ENCODE measurements around the gene RNF227.

RNF227 gene

GRCh38 chr17:7940743-7941142 lies 24.7 kb upstream of the RNF227 start:
- H3K27ac Mint-ChIP-seq = no peak overlapping the region
- H3K27me3 Mint-ChIP-seq = no peaks in the 10 kb centered on the region
- no peaks in the 10 kb centered on the region for H3K9me3 Mint-ChIP-seq
- H3K4me3 Mint-ChIP-seq = no peak overlapping the region
- peaks cover 92% of the 10 kb centered on the region for H3K36me3 Mint-ChIP-seq (ENCODE audit: low read depth)
- H3K4me1 Mint-ChIP-seq (ENCODE audit: low read depth) = peaks cover 7% of the 10 kb centered on the region
- intact Hi-C loops (cut with micrococcal nuclease) = no loop called here

DNA sequence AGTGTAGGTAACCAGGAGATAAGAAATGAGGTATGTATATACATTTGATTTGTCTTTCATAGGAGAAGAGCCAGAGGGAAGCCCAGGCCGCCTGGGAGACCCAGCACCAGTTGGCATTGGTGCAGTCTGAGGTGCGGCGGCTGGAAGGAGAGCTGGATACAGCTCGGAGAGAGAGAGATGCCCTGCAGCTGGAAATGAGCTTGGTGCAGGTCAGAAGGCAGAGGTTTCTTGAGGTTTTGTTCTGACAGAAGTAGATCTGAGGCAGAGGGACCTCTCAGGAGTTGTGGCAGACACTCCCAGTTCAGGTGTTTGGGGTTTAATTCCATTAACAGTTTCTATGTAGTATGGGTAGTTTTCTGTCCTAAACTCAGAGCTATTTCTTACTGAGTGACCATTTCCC lies 23.9 kb upstream of the RNF227 start:
- H3K4me3 Mint-ChIP-seq = no peak overlapping the region
- no peak overlapping the region for H3K27ac Mint-ChIP-seq
- no peaks in the 10 kb centered on the region for H3K9me3 Mint-ChIP-seq
- intact Hi-C loops (cut with micrococcal nuclease) = no loop called here
- H3K27me3 Mint-ChIP-seq = no peaks in the 10 kb centered on the region
- H3K4me1 Mint-ChIP-seq (ENCODE audit: low read depth) = peaks cover 13% of the 10 kb centered on the region
- peaks cover 93% of the 10 kb centered on the region for H3K36me3 Mint-ChIP-seq (ENCODE audit: low read depth)

DNA sequence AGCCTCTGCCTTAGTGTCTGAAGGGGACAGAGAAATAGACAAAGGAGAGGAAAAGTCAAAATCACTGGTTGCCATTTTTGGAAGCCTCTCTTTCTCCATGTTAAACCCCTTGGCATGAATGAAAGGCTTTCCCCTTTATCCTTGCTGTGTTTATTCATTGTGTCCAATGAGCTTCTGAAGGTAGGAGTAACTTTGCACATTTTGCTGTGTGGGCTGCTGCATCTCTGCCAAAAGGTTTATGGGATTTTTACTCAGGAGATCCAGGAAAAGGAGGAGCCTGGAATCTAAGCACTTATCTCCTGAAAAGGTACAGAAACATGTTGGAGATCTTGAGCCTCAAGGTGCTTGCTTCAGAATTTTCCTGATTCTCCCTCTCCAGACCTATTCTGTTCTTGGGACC lies 19.8 kb upstream of the RNF227 start:
- Mint-ChIP-seq H3K4me3 (no peak overlapping the region), H3K27me3 (no peaks in the 10 kb centered on the region), H3K4me1 (ENCODE audit: low read depth) (peaks cover 38% of the 10 kb centered on the region), H3K36me3 (ENCODE audit: low read depth) (peaks cover 79% of the 10 kb centered on the region), H3K27ac (no peak overlapping the region), H3K9me3 (no peaks in the 10 kb centered on the region)
- intact Hi-C loops (cut with micrococcal nuclease) = no loop called here

DNA sequence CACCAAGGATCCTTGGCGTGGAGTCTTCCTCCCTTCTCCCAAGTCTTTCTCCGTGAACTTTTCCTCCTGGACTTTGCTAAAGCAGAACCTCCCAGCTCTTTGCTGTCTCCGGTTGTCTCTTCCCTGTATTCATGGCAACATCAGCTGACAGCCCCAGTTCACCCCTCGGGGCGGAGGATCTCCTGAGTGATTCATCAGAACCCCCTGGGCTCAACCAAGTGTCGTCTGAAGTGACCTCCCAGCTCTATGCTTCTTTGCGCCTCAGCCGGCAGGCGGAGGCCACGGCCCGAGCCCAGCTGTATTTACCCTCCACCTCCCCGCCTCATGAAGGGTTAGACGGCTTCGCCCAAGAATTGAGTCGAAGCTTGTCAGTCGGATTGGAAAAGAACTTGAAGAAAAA lies 16.9 kb upstream of the RNF227 start:
- intact Hi-C loops (cut with micrococcal nuclease) = loop anchor here (5.0 kb wide), 1 partner anchor 46 kb away; the partner anchor contains the start of gene CHD3
- Mint-ChIP-seq H3K4me1 (ENCODE audit: low read depth) (peaks cover 51% of the 10 kb centered on the region), H3K4me3 (peak overlapping the region; percentile 91), H3K9me3 (no peaks in the 10 kb centered on the region), H3K27ac (peak overlapping the region; percentile 91), H3K36me3 (ENCODE audit: low read depth) (peaks cover 75% of the 10 kb centered on the region), H3K27me3 (no peaks in the 10 kb centered on the region)

DNA sequence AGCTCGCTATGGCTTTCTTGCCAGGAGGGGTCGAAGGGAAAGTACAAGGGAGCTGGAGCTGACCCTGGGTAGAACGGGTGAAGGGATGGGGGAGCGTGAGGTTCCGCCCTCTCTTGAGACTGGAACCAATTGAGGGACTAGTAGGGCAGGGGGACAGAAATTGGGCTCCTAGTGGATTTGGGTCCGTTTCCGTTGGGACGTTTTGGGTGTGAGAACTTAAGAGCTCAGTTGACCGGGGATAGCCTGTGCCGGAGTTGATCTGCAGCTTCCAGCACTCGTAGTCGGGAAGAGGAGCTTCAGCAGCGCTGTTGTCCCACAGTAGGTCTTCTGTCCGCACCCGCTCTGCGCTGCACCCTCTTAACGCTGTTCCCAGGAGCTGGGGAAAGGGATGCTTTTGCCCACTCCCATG lies 16.4 kb upstream of the RNF227 start:
- H3K36me3 Mint-ChIP-seq (ENCODE audit: low read depth) = peaks cover 76% of the 10 kb centered on the region
- H3K27me3 Mint-ChIP-seq = no peaks in the 10 kb centered on the region
- H3K4me3 Mint-ChIP-seq = peak overlapping the region; percentile 91
- peaks cover 55% of the 10 kb centered on the region for H3K4me1 Mint-ChIP-seq (ENCODE audit: low read depth)
- H3K9me3 Mint-ChIP-seq = no peaks in the 10 kb centered on the region
- intact Hi-C loops (cut with micrococcal nuclease) = loop anchor here (5.0 kb wide), 1 partner anchor 45 kb away; the partner anchor contains the start of gene CHD3
- peak overlapping the region; percentile 91 for H3K27ac Mint-ChIP-seq

DNA sequence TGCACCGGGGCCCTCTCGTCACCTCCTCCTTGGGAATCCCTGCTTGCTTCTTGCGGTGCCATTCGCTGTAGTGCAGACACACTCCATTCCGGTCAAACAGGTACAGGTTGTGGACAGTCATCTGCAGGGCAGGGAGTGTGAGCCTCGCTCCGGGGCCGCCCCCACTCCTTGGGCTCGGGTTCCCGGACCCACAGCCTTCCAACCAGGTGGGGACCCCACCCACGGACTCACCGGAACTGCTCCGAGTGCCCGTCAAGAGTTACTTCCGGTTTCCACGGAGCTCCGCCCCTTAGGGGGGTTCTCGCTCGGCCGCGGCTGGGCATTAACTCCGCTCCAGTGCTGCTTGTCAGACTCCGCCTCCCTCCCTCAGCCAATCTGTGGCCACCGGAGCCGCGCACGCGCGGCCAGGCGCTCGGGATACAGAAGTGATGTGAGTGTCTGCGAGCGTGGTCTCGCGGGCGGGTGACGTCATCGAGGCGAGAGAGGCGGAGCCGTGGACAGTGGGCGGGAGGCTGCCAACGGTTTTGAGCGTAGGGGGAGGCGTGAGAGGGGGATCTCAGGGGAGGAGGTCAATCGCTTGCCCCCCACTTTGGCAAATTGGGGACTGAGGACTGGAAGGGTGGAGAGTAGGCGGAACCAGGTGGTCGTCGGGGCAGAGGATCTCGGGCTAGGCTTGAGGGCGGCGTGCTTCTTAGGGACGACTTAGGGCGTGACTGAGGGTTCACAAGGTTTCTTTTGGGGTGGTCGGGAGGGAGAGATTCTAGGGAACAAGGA lies 15.8 kb upstream of the RNF227 start, which contains the start of the genes CNTROB and TRAPPC1:
TSS of gene CNTROB (plus strand) at position 498 of the 774 bp plus-strand sequence. CDS start 874 bp downstream, outside the sequence.
TSS of gene TRAPPC1 (minus strand) at position 238 of the 774 bp plus-strand sequence. CDS start at position 121, 117 bp downstream.
- Mint-ChIP-seq H3K4me1 (ENCODE audit: low read depth) (peaks cover 59% of the 10 kb centered on the region), H3K27ac (peak within 1 kb of the TSS; percentile 91), H3K36me3 (ENCODE audit: low read depth) (peaks cover 72% of the 10 kb centered on the region), H3K27me3 (no peaks in the 10 kb centered on the region), H3K4me3 (peak within 1 kb of the TSS; percentile 91), H3K9me3 (no peaks in the 10 kb centered on the region)
- intact Hi-C loops (cut with micrococcal nuclease) = loop anchor here (5.0 kb wide), 1 partner anchor 45 kb away; the partner anchor contains the start of gene CHD3

DNA sequence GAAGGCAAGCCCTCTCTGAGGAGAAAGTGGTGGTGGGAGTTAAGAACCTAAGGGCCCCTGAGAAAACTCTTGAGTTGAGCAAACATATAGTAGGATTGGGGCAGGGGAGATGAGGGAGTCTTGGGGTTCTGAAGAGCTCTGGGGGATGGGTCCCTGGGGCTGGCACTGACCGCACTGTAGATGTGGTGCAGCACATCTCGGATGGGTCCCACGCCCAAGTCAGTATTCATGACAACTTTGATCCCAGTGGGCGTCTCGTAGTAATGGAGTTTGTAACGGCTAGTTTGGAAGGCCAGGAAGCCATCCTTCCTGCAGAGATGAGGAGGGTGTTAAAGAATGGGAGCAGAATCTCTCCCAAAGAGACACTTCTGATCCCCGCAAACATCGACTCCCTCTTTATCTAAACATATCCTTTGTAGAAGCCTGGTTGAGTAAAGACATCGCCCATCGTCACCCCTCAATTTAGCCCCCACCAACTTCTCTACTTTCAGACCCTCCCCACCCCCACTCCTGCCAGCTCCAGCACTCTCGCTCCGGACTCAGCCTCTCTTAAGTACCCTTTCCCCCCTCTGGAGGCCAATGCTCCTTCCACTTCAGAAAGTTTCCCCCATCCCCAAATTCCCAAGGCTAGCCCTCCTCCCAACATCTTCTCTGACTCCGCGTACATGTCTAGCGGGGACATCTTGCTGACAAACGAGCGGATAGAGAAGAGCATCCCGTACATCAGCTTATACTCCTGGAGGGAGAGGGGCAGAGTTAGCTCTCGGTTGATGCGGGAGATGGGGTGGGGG lies 14.9 kb upstream of the RNF227 start:
- intact Hi-C loops (cut with micrococcal nuclease) = loop anchor here (5.0 kb wide), 1 partner anchor 44 kb away; the partner anchor contains the start of gene CHD3
- H3K27ac Mint-ChIP-seq = peak overlapping the region; percentile 91
- H3K9me3 Mint-ChIP-seq = no peaks in the 10 kb centered on the region
- H3K36me3 Mint-ChIP-seq (ENCODE audit: low read depth) = peaks cover 68% of the 10 kb centered on the region
- peak overlapping the region; percentile 91 for H3K4me3 Mint-ChIP-seq
- no peaks in the 10 kb centered on the region for H3K27me3 Mint-ChIP-seq
- peaks cover 63% of the 10 kb centered on the region for H3K4me1 Mint-ChIP-seq (ENCODE audit: low read depth)

- intact Hi-C loops (cut with micrococcal nuclease) = loop anchor here (5.0 kb wide), 1 partner anchor 42 kb away; the partner anchor contains the start of gene CHD3
- H3K4me3 Mint-ChIP-seq = peak within 1 kb of the TSS; percentile 91
- no peaks in the 10 kb centered on the region for H3K27me3 Mint-ChIP-seq
- H3K4me1 Mint-ChIP-seq (ENCODE audit: low read depth) = peaks cover 51% of the 10 kb centered on the region
- peaks cover 52% of the 10 kb centered on the region for H3K36me3 Mint-ChIP-seq (ENCODE audit: low read depth)
- H3K27ac Mint-ChIP-seq = peak within 1 kb of the TSS; percentile 91
- H3K9me3 Mint-ChIP-seq = no peaks in the 10 kb centered on the region
Measured at GRCh38 chr17:7929158-7930023, 13.3 kb upstream of the RNF227 start, which contains the start of gene KCNAB3. Gene KCNAB3, minus strand, starts transcription at chr17:7929856. Its CDS starts 421 bp downstream, at chr17:7929435.

GRCh38 chr17:7927596-7927995 lies 11.5 kb upstream of the RNF227 start:
- Mint-ChIP-seq H3K9me3 (no peaks in the 10 kb centered on the region), H3K36me3 (ENCODE audit: low read depth) (peaks cover 47% of the 10 kb centered on the region), H3K27me3 (no peaks in the 10 kb centered on the region), H3K4me1 (ENCODE audit: low read depth) (peaks cover 51% of the 10 kb centered on the region), H3K4me3 (no peak overlapping the region), H3K27ac (no peak overlapping the region)
- intact Hi-C loops (cut with micrococcal nuclease) = no loop called here

DNA sequence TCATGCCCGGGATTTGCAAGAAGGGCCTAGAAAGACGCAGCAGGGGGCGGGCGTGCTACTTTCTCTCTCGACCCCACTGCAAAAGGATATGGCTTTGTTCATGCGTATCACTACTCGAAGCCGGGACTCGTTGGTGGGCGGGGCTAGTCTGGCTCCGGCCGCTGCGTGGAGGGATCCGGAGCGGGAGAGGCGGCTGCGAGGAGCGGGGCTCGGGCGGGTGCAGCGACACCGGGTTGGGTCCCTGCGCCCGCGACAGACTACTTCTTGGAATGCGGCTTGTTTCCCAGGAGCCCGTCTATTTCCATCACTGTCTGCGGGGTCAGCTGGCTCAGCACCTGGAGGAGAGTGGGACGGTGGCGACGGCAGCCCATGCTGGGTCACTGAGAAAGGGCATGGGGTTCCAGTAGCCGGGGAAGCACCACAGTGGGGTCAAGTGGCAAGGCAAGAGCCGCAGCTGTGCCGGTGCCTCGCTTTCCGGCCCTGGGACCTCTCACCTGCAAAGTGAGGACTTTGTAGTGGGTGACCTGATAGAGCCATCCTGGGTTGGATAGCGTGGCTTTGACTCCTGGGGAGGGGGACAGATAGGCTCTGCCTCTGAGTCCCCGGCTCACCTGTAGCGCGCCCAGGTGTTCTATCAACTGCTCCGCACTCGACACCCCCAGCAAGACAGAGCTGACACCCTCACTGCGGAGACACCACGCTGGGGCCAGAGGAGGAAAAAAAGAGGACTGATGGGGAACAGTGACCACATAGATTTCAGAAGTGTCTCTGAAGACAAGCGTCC lies 6.9 kb upstream of the RNF227 start:
- Mint-ChIP-seq H3K36me3 (ENCODE audit: low read depth) (peaks cover 9% of the 10 kb centered on the region), H3K27me3 (no peaks in the 10 kb centered on the region)

GRCh38 chr17:7922269-7922844 lies 6.3 kb upstream of the RNF227 start:
- Mint-ChIP-seq H3K4me3 (peak overlapping the region; percentile 75), H3K27ac (peak overlapping the region; percentile 84), H3K27me3 (no peaks in the 10 kb centered on the region), H3K4me1 (ENCODE audit: low read depth) (peaks cover 36% of the 10 kb centered on the region), H3K36me3 (ENCODE audit: low read depth) (peaks cover 5% of the 10 kb centered on the region), H3K9me3 (no peaks in the 10 kb centered on the region)
- intact Hi-C loops (cut with micrococcal nuclease) = no loop called here

More for the DNA sequence above, 6.9 kb upstream of the RNF227 start:
- Mint-ChIP-seq H3K4me1 (ENCODE audit: low read depth) (peaks cover 43% of the 10 kb centered on the region), H3K4me3 (peak overlapping the region; percentile 75), H3K9me3 (no peaks in the 10 kb centered on the region), H3K27ac (peak overlapping the region; percentile 84)
- intact Hi-C loops (cut with micrococcal nuclease) = no loop called here

DNA sequence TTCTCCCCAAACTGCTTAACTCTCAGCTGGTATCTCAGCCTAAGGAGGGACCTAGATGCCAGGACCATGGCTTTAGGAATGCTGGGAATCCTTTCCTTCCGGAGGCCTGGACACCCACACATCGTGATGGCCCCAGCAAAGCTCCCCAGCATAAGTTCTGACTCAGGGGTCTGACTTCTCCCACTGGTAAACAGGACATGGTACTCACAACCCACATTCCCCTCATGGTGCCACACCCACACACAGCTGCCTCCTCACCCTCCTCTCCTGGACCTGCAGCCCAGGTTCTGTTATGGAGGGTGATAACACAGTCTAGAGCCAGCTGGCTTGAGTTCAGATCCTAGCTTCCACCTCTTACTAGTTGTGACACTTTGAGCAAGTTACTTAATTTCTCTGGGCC lies 719 bp upstream of the RNF227 start:
- Mint-ChIP-seq H3K27ac (peak overlapping the region; percentile 94), H3K4me1 (ENCODE audit: low read depth) (peaks cover 39% of the 10 kb centered on the region), H3K9me3 (no peaks in the 10 kb centered on the region), H3K36me3 (ENCODE audit: low read depth) (peaks cover 9% of the 10 kb centered on the region), H3K27me3 (no peaks in the 10 kb centered on the region), H3K4me3 (peak overlapping the region; percentile 98)
- intact Hi-C loops (cut with micrococcal nuclease) = no loop called here
